ENCODE data around the gene PRKCH.

The PRKCH gene

GRCh38 chr14:61357123-61357522 lies 35.7 kb downstream of the PRKCH start:
- TF ChIP-seq REST (IDR thresholded peaks at IDR 0.05; ENCODE audit: insufficient read depth in 1 of 2, low read depth in 2 of 2, low read length in 2 of 2): no peak
- TF ChIP-seq TAF1 (IDR thresholded peaks at IDR 0.05; ENCODE audit: borderline replicate concordance, insufficient read depth, low read length): no peak
- no peak for TF ChIP-seq POLR2AphosphoS5 (IDR thresholded peaks at IDR 0.05; ENCODE audit: low read depth, low read length)
- TF ChIP-seq SIN3A (IDR thresholded peaks at IDR 0.05; ENCODE audit: borderline replicate concordance, insufficient read depth, low read length): no peak
- no peak for TF ChIP-seq FOXP2 (optimal IDR thresholded peaks at IDR 0.05; ENCODE audit: borderline replicate concordance, extremely low read depth, extremely low read length, insufficient read depth)

GRCh38 chr14:61358554-61359226 lies 37.3 kb downstream of the PRKCH start:
- TF ChIP-seq POLR2AphosphoS5 (IDR thresholded peaks at IDR 0.05; ENCODE audit: low read depth, low read length) (no peak), SIN3A (IDR thresholded peaks at IDR 0.05; ENCODE audit: borderline replicate concordance, insufficient read depth, low read length) (no peak), REST (IDR thresholded peaks at IDR 0.05; ENCODE audit: insufficient read depth in 1 of 2, low read depth in 2 of 2, low read length in 2 of 2) (no peak), TAF1 (IDR thresholded peaks at IDR 0.05; ENCODE audit: borderline replicate concordance, insufficient read depth, low read length) (no peak), FOXP2 (optimal IDR thresholded peaks at IDR 0.05; ENCODE audit: borderline replicate concordance, extremely low read depth, extremely low read length, insufficient read depth) (no peak)

GRCh38 chr14:61360796-61361525 lies 39.6 kb downstream of the PRKCH start:
- TF ChIP-seq FOXP2 (optimal IDR thresholded peaks at IDR 0.05; ENCODE audit: borderline replicate concordance, extremely low read depth, extremely low read length, insufficient read depth) (no peak), REST (IDR thresholded peaks at IDR 0.05; ENCODE audit: insufficient read depth in 1 of 2, low read depth in 2 of 2, low read length in 2 of 2) (no peak), TAF1 (IDR thresholded peaks at IDR 0.05; ENCODE audit: borderline replicate concordance, insufficient read depth, low read length) (no peak), SIN3A (IDR thresholded peaks at IDR 0.05; ENCODE audit: borderline replicate concordance, insufficient read depth, low read length) (no peak), POLR2AphosphoS5 (IDR thresholded peaks at IDR 0.05; ENCODE audit: low read depth, low read length) (no peak)

GRCh38 chr14:61362072-61362750 lies 40.8 kb downstream of the PRKCH start:
- TF ChIP-seq POLR2AphosphoS5 (IDR thresholded peaks at IDR 0.05; ENCODE audit: low read depth, low read length) (no peak), REST (IDR thresholded peaks at IDR 0.05; ENCODE audit: insufficient read depth in 1 of 2, low read depth in 2 of 2, low read length in 2 of 2) (no peak), TAF1 (IDR thresholded peaks at IDR 0.05; ENCODE audit: borderline replicate concordance, insufficient read depth, low read length) (no peak), FOXP2 (optimal IDR thresholded peaks at IDR 0.05; ENCODE audit: borderline replicate concordance, extremely low read depth, extremely low read length, insufficient read depth) (no peak), SIN3A (IDR thresholded peaks at IDR 0.05; ENCODE audit: borderline replicate concordance, insufficient read depth, low read length) (no peak)
